Prostate gland (tissue), 2 donors: ENCODE results near the gene CRIP1. TPM values are rescaled to one million over a fixed set of nuclear protein-coding genes. Genes with fewer than 3 reads are reported as not detected.

Experiments used
- DNase-seq: peaks from one replicate; pipeline ENCODE4 v3.0.0-alpha.2; 2019; ENCODE audit warnings: low spot score
- H3K27ac ChIP-seq, 2 donors: fragments of 200-600 bp; sonication (generic); 2 replicates each; pipeline ENCODE4 v1.5.1; 2017 to 2019
- H3K27me3 ChIP-seq: fragments of 200-600 bp; sonication (generic); replicated peaks from 2 replicates; pipeline ENCODE4 v1.5.1; 2019; ENCODE audit not compliant: insufficient read depth
- H3K36me3 ChIP-seq, 2 donors: fragments of 200-600 bp; sonication (generic); 1 replicate in 1 of 2; 2 replicates in 1 of 2; pipeline versions ENCODE4 v1.5.1 to v1.8.1; 2017 to 2019
- H3K4me1 ChIP-seq: fragments of 200-600 bp; sonication (generic); replicated peaks from 2 replicates; pipeline ENCODE4 v1.5.1; 2019
- H3K4me3 ChIP-seq, 2 donors: fragments of 200-600 bp; sonication (generic); 2 replicates each; pipeline ENCODE4 v1.5.1; 2017 to 2019
- H3K9me3 ChIP-seq: fragments of 200-600 bp; sonication (generic); 2 replicates; pipeline ENCODE4 v1.5.1; 2017
- POLR2A ChIP-seq: fragments of 450-650 bp; IDR thresholded peaks from one replicate; pipeline ENCODE4 v1.6.1; 2016; ENCODE audit warnings: antibody characterized with exemption, mild to moderate bottlenecking
- POLR2AphosphoS5 ChIP-seq: sonication (generic); formaldehyde crosslinking; IDR thresholded peaks from one replicate; pipeline ENCODE4 v1.6.1; 2017; ENCODE audit warnings: antibody characterized with exemption
- WGBS: methylation state at CpG from one replicate; pipeline ENCODE4 v1.1.5; 2018; 5-methylcytosine and 5-hydroxymethylcytosine counted together
- intact Hi-C: fragments of 100-400 bp; cut with DNase I; formaldehyde crosslinking; loops from one replicate; pipeline ENCODE4 v1.14.2; 2022
- total RNA-seq, 2 donors: library from RNA; depleted of rRNA; stranded (reverse); fragments of >200 nt; gene quantifications; one replicate each; pipeline ENCODE4 v1.1.0, GENCODE V29; 2016
- TF ChIP-seq, protein P1 (sequence below), 4 experiments: fragments of 200-600 bp in 2 of 4; fragments of 450-650 bp in 2 of 4; sonication (generic) in 2 of 4; IDR thresholded peaks; 1 replicate in 3 of 4; 2 replicates in 1 of 4; pipeline ENCODE4 v1.5.1; 2016 to 2019; ENCODE audit warnings: antibody characterized with exemption in 4 of 4, mild to moderate bottlenecking in 2 of 4, moderate library complexity in 2 of 4

CRIP1 gene
- total RNA-seq, 2 donors from 2014 or later = 4.2 to 22.0 TPM

DNA sequence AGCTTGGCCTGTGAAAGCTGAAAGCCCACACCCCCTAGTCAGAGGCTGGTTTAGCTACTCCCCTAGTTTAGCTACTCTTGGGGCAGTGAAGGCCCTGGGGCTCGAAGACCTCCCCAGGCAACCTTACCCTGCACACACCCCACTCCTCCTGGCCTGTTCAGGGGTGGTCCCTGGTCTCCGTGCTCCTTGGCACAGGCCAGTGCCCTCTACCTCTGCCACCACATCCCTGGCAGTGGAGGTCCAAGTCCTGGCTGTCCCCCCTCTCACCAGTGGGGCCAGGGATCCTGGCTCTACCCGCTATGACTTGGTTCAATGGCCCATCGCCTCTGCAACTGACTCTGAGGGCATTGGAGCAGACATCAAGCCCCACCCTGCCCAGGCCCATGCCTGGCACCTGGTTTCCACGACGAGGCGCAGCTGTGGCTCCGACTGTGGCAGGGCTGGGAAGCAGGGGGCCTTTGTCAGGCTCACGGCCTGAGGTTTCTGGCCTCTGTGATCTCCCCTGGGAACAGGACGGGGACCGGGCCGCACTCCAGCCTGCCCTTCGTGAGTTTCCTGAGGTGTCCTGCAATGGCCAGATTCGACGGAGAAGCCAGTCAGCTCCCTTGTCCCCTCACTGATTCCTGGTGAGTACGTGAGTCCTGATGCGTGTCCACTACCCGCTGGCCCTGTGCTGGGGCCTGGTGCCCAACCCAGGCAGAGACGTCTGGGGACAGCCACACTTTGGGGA lies 45.4 kb downstream of the CRIP1 start:
- intact Hi-C loops = no loop called here
- Histone ChIP-seq H3K4me1 (peaks cover 19% of the 10 kb centered on the region), H3K36me3 (no peaks in the 10 kb centered on the region), H3K4me3 (no peak overlapping the region), H3K27me3 (no peaks in the 10 kb centered on the region), H3K9me3 (no peaks in the 10 kb centered on the region), H3K27ac (no peak overlapping the region)
- DNase-seq = no peak
- WGBS = 84% methylated on average over 19 of the region's 19 CpGs
- no peak for TF ChIP-seq POLR2A
- no peak for TF ChIP-seq POLR2AphosphoS5
- TF ChIP-seq, protein P1, sequence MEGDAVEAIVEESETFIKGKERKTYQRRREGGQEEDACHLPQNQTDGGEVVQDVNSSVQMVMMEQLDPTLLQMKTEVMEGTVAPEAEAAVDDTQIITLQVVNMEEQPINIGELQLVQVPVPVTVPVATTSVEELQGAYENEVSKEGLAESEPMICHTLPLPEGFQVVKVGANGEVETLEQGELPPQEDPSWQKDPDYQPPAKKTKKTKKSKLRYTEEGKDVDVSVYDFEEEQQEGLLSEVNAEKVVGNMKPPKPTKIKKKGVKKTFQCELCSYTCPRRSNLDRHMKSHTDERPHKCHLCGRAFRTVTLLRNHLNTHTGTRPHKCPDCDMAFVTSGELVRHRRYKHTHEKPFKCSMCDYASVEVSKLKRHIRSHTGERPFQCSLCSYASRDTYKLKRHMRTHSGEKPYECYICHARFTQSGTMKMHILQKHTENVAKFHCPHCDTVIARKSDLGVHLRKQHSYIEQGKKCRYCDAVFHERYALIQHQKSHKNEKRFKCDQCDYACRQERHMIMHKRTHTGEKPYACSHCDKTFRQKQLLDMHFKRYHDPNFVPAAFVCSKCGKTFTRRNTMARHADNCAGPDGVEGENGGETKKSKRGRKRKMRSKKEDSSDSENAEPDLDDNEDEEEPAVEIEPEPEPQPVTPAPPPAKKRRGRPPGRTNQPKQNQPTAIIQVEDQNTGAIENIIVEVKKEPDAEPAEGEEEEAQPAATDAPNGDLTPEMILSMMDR (IDR thresholded peaks at IDR 0.05) = no peak

DNA sequence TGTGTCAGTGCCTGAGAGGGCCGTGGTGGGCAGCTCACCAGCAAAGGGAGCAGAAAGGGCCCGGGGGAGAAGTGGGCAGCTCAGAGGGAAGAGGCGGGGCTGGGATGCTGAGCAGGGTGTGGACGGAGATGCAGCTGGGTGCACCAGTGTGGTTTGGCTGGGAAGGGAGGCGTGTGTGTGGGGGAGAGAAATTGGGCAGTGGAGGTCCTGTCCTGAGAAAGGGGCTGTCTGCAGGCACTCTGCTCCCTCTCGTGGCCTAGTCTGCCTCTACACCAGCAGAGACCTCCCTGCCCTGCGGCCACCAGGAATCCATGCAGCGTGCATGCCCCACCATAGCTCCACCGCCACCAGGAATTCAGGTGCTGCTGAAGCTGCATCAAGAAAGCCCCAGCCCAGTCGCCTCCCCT lies 46.1 kb downstream of the CRIP1 start:
- H3K4me3 ChIP-seq = no peak overlapping the region
- intact Hi-C loops = no loop called here
- H3K27me3 ChIP-seq = no peaks in the 10 kb centered on the region
- H3K9me3 ChIP-seq = no peaks in the 10 kb centered on the region
- no peak for DNase-seq
- H3K36me3 ChIP-seq = no peaks in the 10 kb centered on the region
- TF ChIP-seq, protein P1 (IDR thresholded peaks at IDR 0.05) = no peak
- TF ChIP-seq POLR2A (no peak), POLR2AphosphoS5 (no peak)
- 73% methylated on average over 10 of the region's 10 CpGs for WGBS
- peaks cover 12% of the 10 kb centered on the region for H3K4me1 ChIP-seq
- H3K27ac ChIP-seq = no peak overlapping the region

DNA sequence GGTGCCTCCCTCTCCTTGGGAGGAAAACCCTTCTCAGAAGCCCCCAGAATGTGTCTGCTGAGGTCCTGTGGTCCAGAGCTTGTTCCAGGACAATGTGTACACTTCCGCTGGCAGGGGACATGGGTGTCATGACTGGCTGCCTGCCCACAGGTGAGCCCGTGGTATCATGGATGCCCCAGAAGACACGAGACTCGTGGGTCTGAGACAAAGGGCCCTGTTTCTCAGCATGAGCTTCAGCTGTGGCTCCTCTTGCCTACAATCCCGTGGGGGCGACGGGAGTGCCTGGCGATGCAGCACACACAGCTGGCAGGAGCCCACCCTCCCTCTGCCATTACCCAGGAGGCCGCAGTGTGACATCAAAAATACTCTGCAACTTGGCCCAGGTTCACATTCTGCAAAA lies 46.7 kb downstream of the CRIP1 start:
- TF ChIP-seq POLR2A (no peak), POLR2AphosphoS5 (no peak)
- TF ChIP-seq, protein P1 (IDR thresholded peaks at IDR 0.05) = no peak
- intact Hi-C loops = no loop called here
- 84% methylated on average over 9 of the region's 9 CpGs for WGBS
- DNase-seq = no peak
- Histone ChIP-seq H3K9me3 (no peaks in the 10 kb centered on the region), H3K4me1 (peaks cover 10% of the 10 kb centered on the region), H3K4me3 (no peak overlapping the region), H3K27me3 (no peaks in the 10 kb centered on the region), H3K27ac (no peak overlapping the region), H3K36me3 (no peaks in the 10 kb centered on the region)

- DNase-seq = no peak
- Histone ChIP-seq H3K4me3 (no peak overlapping the region), H3K4me1 (peaks cover 6% of the 10 kb centered on the region), H3K36me3 (no peaks in the 10 kb centered on the region), H3K9me3 (no peaks in the 10 kb centered on the region), H3K27ac (no peak overlapping the region), H3K27me3 (no peaks in the 10 kb centered on the region)
- TF ChIP-seq POLR2A (no peak), POLR2AphosphoS5 (no peak)
- TF ChIP-seq, protein P1 (IDR thresholded peaks at IDR 0.05) = no peak
- intact Hi-C loops = no loop called here
- WGBS = 73% methylated on average over 21 of the region's 21 CpGs
Measured at GRCh38 chr14:105533811-105534498, 47.3 kb downstream of the CRIP1 start.

GRCh38 chr14:105534586-105534985 lies 47.9 kb downstream of the CRIP1 start:
- no peak for DNase-seq
- no peaks in the 10 kb centered on the region for H3K9me3 ChIP-seq
- H3K27ac ChIP-seq = no peak overlapping the region
- no peak overlapping the region for H3K4me3 ChIP-seq
- WGBS = 71% methylated on average over 13 of the region's 13 CpGs
- TF ChIP-seq, protein P1 (IDR thresholded peaks at IDR 0.05) = no peak
- TF ChIP-seq POLR2A = no peak
- TF ChIP-seq POLR2AphosphoS5 = no peak
- intact Hi-C loops = no loop called here
- no peaks in the 10 kb centered on the region for H3K27me3 ChIP-seq
- peaks cover 6% of the 10 kb centered on the region for H3K4me1 ChIP-seq
- no peaks in the 10 kb centered on the region for H3K36me3 ChIP-seq
